CD4-positive, alpha-beta T cell treated with Interleukin-6 at 100 ng/mL for 8 hours (primary cell): ENCODE results near the gene ECHS1.

Experiments
- DNase-seq: peaks from one replicate; pipeline ENCODE4 v3.0.0-alpha.2; 2020; ENCODE audit warnings: mixed read lengths, low spot score

ECHS1 gene

GRCh38 chr10:133341983-133342382 lies 31.2 kb downstream of the ECHS1 start:
- DNase-seq = no peak

- no peak for DNase-seq
Observed at GRCh38 chr10:133339708-133340380, 33.3 kb downstream of the ECHS1 start.

- DNase-seq = no peak
Observed at GRCh38 chr10:133338080-133339071, 34.8 kb downstream of the ECHS1 start.

- no peak for DNase-seq
Observed at GRCh38 chr10:133337370-133337725, 35.8 kb downstream of the ECHS1 start.

- peak; percentile 89 for DNase-seq
Observed at GRCh38 chr10:133336577-133337369, 36.4 kb downstream of the ECHS1 start, which contains the start of gene CALY. Gene CALY (minus strand): TSS chr10:133336896. CDS start chr10:133328989, 7,907 bp downstream.

GRCh38 chr10:133336118-133336576 lies 37.0 kb downstream of the ECHS1 start:
- no peak for DNase-seq

GRCh38 chr10:133335246-133336117 lies 37.7 kb downstream of the ECHS1 start:
- peak; percentile 72 for DNase-seq

- DNase-seq = peak; percentile 32
Observed at GRCh38 chr10:133334503-133335245, 38.5 kb downstream of the ECHS1 start.

- no peak for DNase-seq
Observed at GRCh38 chr10:133332936-133333699, 40.0 kb downstream of the ECHS1 start.

- DNase-seq = peak; percentile 84
Observed at GRCh38 chr10:133329491-133330202, 43.5 kb downstream of the ECHS1 start.

- DNase-seq = no peak
Observed at GRCh38 chr10:133328358-133329343, 44.5 kb downstream of the ECHS1 start.

GRCh38 chr10:133327651-133328357 lies 45.4 kb downstream of the ECHS1 start:
- no peak for DNase-seq

GRCh38 chr10:133326745-133327650 lies 46.2 kb downstream of the ECHS1 start:
- no peak for DNase-seq

GRCh38 chr10:133326223-133326551 lies 47.0 kb downstream of the ECHS1 start:
- DNase-seq = no peak

GRCh38 chr10:133325440-133326222 lies 47.5 kb downstream of the ECHS1 start:
- DNase-seq = no peak
